NK-92 (cell line): ENCODE measurements around the gene EID2.
A peak's percentile ranks its signal among the peaks of the same experiment; 100 is the strongest.

ENCODE experiments used
- DNase-seq: peaks from one replicate; lab custom pipeline; 2025; ENCODE audit not compliant: unreplicated experiment; lab: John Stamatoyannopoulos, UW

EID2 gene

DNA sequence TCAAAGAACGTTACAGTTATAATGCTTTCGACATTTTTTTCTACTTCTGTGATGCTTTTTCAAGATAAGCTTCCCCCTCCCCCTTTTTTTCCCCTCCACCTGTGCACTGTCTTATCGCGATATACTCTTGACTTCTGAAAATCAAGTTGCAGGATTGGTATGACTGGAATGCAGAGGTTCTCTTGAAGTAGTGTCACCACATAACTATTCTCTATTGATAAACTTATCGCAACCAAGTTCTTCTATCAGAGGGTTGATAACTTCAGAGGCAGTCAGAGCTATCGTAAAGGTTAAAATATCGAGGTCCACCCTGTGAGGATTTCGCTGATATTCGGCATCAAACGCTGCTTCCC is 820 bp downstream of the EID2 start:
- no peak for DNase-seq

DNA sequence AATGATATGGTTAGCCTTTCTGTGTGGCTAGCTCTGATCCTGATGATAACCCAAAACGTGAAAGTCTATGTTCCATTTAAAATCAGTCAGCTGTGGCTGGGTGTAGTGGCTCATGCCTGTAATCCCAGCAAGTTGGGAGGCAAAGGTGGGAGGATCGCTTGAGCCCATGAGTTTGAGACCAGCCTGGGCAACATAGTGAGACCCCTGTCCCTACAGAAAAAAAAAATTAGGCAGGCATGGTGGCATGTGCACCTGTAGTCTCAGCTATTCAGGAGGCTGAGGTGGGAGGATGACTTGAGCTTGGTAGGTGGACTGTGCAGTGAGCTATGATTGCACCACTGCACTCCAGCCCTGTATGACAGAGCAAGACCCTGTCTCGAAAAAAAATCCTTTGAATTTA is 6.2 kb downstream of the EID2 start:
- no peak for DNase-seq

DNA sequence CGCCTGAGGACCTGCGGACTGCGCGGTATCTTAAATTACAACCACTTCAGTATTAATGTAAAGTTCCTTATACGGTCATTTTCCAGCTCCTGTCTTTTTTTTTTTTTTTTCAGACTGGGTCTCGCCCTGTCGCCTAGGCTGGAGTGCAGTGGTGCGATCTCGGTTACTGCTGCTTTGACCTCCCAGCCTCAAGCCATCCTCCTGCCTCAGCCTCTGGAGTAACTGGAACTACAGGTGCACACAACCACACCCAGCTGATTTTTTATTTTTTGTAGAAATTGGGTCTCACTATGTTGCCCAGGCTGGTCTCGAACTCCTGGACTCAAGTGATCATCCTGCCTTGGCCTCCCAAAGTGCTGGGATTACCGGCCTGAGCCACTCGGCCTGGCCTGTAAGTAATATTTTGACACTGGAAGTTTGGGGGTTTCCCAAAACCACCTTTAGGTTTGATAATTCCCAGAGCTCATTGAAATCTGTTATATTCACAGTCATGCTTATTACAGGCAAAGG is 6.9 kb downstream of the EID2 start:
- DNase-seq = no peak

DNA sequence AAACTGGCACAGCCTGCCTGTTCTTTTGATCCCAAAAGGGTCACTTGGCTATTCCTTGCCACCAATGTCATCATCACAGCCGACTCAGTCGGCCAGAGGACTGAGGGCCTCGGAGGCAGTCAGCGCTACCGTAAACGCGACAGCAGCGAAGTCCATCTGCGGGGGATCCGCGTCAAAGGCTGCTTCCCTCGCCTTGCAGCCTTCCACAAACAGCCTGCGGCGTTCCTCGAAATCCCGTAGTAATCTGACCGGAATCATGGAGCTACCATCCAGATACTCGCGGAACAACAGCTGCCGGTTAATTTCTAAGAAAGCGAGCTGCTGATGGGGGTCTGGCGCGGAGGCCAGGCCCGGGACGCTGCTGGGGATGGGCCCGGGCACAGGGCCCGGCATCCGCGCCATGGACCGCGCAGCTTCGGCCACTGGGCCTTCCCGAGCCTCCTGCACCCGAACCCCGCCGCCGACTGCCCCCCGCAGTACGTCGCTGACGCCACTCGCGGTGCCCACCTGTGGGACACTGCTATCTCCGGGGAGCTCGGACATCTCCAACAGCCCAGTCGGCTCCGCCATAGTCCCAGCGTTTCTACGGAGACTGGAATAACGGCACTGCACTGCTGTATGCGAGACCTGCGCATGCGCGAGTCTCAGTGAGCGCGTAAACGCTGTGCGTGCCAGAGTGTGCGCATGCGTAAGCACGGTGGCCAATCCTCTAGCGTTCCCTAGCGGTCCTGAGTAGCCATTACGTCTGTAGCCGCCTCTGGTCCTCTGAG is 7.5 kb downstream of the EID2 start, which contains the start of gene EID2B:
EID2B (minus strand) TSS at position 620 of the 770 bp plus-strand sequence; CDS start at position 570, 50 bp downstream.
- peak; percentile 76 for DNase-seq

DNA sequence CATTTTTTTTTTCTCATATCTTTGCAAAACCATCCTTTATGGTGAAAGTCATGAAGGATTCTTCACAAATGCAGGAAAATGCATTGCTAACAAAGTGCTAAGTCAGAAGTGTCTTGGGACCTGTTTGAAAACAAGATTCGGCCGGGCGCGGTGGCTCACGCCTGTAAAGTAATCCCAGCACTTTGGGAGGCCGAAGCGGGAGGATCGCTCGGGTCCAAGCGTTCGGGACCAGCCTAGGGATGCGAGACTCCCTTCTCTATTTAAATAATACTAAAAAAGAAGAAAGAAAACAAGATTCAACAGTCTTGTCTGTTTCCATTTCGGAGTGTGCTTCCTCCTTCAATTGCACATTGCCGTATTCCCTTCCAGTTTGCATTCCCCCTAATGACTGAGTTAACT is 8.1 kb downstream of the EID2 start:
- DNase-seq = no peak

DNA sequence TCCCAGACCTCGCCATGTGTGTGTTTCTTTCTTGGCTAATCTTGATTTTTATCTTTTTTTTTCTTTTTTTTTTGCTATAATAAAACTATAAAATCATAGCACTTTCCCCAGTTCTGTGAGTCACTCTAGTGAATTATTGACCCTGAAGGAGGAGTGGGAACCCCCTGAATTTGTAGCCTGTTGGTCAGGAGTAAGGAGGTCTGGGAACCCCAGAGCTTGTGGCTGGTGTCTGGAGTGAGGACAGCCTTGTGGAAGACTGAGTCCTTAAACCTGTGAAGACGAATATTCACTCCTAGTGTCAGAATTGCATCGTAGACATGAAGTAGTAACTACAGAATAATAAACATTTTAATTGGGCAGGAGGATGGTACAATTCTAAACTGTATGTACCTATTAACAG is 14.8 kb downstream of the EID2 start:
- DNase-seq = no peak

GRCh38 chr19:39524495-39524894 is 15.5 kb downstream of the EID2 start:
- no peak for DNase-seq

DNA sequence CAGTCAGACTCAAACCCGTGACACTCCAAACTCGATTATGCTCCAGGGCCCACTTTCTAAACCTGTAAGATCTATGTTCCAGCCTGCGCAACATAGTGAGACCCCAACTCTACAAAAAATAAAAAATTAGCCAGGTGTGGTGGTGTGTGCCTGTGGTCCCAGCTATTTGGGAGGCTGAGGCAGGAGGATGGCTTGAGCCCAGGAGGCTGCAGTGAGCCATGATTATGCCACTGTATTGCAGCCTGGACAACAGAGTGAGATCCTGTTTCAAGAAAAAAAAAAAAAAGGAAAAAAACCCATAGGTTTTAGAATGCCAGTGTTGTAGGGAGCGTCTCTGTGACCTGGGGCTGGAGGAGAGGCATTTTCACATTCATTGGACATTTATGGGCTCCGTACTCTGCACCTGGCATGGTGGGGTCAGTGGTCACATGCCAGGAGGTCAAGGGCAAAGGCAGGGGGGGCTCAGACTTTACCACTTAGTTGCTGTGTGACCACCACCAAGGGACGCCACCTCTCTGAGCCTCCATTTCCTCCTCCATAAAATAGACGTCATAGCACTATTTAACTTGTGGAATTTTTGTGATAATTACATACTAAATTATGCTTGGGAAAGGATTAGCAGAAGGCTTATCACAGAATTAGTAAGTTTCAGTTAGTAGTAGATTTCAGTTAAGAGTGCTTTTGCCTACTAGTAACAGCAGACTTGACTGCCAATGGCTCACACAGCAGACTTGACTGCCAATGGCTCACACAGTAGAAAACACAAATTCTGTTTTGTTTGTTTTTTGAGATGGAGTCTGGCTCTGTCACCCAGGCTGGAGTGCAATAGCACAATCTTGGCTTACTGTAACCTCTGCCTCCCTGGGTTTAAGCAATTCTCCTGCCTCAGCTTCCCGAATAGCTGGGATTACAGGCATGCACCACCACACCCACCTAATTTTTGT is 19.1 kb downstream of the EID2 start:
- no peak for DNase-seq

DNA sequence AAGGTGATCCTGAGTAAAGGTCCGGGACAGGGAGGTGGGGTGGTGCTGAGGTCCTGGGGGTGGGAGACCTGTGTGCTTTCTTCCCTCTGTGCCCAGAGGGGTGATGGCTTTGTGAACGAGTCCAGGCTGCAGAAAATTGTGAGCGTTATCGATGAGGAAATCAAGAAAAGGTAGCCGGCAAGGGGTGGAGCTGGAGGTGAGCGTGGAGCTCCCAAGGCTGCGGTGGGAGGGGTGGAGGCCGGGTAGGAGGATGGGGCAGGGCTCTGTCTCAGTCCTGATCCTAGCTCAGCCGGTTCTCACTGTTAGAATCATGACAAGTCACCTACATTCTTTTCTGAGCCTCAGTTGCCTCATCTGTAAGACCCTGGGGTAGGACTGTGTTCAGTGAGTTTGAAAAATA is 21.0 kb downstream of the EID2 start:
- DNase-seq = no peak

GRCh38 chr19:39518458-39518857 is 21.5 kb downstream of the EID2 start:
- no peak for DNase-seq

DNA sequence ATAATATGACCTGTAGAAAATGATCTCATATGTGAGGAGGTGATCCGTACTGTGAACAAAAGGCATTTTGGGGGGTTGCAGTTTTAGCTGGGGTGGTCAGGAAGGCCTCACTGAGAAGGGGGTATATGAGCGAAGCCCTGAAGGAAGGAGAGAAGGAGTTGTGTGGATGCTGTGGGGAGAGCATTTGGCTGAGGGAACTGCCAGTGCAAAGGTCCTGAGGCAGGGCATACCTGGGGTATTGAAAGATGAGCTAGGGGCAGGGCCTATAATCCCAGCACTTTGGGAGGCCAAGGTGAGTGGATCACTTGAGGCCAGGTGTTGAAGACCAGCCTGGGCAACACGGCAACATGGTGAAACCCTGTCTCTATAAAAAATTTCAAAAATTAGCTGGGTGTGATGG is 22.5 kb downstream of the EID2 start:
- no peak for DNase-seq

DNA sequence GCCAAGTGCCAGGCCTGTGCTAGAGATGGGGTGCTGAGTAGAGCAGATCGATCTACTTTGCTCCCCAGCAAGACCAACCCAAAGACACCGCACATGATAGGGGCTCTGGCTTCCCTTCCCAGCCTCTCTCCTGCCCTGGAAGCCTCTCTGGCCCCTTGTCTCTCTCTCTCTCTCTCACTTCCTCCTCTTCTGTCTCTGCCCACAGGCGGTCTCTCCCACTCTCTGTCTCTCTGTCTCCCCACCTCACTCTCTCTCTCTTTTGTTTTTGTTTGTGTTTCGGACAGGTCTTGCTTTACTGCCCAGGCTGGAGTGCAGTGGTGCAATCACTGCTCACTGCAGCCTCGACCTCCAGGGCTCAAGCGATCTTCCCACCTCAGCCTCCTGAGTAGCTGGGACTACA is 23.7 kb downstream of the EID2 start:
- DNase-seq = no peak

DNA sequence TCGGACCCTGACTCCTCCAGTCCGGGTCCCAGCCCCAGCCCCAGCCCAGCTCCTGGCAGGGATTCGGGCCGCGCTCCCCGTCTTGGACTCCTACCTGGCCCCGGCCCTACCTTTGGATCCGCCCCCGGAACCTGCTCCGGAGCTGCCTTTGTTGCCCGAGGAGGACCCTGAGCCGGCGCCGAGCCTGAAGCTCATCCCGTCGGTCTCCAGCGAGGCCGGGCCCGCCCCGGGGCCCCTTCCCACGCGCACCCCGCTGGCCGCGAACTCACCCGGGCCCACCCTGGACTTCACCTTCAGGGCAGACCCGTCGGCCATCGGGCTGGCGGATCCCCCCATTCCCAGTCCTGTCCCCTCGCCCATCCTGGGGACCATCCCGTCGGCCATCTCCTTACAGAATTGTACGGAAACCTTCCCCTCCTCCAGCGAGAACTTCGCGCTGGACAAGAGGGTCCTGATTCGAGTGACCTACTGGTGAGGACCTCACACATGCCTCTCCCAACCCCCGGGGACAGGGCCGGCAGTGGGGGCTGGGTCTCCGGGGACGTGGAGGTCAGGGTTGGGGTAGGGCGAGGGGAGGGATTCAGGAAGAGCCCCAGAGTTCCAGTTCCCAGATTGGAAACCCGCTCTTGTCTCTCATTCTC is 24.3 kb downstream of the EID2 start:
- no peak for DNase-seq

- DNase-seq = no peak
Measured at GRCh38 chr19:39514840-39515550, 25.0 kb downstream of the EID2 start, which contains the start of gene SELENOV. Gene SELENOV (plus strand): TSS chr19:39515139. CDS start chr19:39515213, 74 bp downstream.

- no peak for DNase-seq
Measured at GRCh38 chr19:39512988-39513387, 27.0 kb downstream of the EID2 start.

DNA sequence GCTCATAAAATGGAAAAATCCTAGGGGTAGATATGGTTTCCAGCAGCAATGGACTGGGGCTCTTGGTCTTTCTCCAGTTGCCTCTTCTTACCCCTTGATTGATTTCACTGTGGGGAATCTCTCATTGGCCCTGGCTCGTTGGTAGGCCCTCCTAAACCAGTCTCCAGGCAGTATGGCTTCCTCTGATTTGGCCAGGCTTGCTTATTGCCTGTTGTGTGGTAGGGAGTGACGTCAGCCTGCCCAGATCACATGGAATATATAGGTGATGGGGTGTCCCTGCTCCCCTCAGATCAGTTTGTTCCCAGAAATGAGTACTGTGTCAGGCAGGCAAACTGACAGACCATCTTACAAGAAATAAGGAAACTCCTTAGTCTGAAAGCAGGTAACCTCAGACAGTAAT is 30.7 kb downstream of the EID2 start:
- no peak for DNase-seq

DNA sequence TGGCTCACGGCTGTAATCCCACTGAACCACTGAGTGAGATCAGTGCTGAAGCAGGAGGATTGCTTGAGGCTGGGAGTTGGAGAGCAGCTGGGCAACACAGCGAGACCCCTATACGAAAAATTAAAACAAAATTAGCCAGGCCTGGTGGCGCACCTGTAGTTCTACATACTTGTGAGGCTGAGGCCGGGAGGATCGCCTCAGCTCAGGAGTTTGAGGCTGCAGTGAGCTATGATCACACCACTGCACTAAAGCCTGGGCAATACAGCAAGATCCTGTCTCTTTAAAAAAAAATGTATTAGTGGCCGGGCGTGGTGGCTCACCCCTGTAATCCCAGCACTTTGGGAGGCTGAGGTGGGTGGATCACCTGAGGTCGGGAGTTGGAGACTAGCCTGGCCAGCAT is 31.3 kb downstream of the EID2 start:
- no peak for DNase-seq

DNA sequence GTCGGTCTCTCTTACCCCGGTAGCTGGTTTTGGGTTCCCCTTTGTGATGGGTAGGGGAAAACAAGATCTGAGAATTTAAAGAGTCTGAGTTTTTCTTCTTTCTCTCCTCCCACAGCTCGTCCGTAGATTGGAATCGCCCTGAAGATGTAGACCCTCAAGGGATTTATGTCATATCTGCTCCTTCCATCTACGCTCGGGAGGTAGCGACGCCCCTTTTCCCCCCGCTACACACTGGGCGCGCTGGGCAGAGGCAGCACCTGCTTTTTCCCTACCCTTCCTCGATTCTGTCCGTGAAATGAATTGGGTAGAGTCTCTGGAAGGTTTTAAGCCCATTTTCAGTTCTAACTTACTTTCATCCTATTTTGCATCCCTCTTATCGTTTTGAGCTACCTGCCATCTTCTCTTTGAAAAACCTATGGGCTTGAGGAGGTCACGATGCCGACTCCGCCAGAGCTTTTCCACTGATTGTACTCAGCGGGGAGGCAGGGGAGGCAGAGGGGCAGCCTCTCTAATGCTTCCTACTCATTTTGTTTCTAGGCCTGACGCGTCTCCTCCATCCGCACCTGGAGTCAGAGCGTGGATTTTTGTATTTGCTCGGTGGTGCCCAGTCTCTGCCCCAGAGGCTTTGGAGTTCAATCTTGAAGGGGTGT is 32.1 kb downstream of the EID2 start:
- no peak for DNase-seq

- no peak for DNase-seq
Measured at GRCh38 chr19:39506944-39507714, 32.8 kb downstream of the EID2 start.

- DNase-seq = no peak
Measured at GRCh38 chr19:39506598-39506943, 33.4 kb downstream of the EID2 start.
